Psoas muscle (tissue), 8 donors: ENCODE results near the gene TMEM9. TPM values are rescaled to one million over a fixed set of nuclear protein-coding genes. Genes with fewer than 3 reads are reported as not detected.
A peak's percentile ranks its signal among the peaks of the same experiment; 100 is the strongest.

Source experiments
- ATAC-seq, 4 donors: fragments of 200-7000 bp; cut with Tn5 transposase; one replicate each; pipeline ENCODE4 v1.9.1; 2020; ENCODE audit warnings: moderate library complexity in 3 of 4, mild to moderate bottlenecking in 2 of 4
- DNase-seq, 2 donors: peaks; one replicate each; pipeline ENCODE4 v3.0.0-alpha.2; 2020
- H3K27ac ChIP-seq: fragments of 200-600 bp; one replicate; pipeline ENCODE4 v1.8.0; 2022
- H3K27me3 ChIP-seq, 3 donors: fragments of 200-600 bp in 1 of 3; one replicate each; pipeline versions ENCODE4 v1.6.1 to v1.8.0; 2013 to 2022; ENCODE audit warnings: low read length in 2 of 3, mild to moderate bottlenecking in 2 of 3, moderate library complexity in 1 of 3; ENCODE audit not compliant: insufficient read depth in 3 of 3
- H3K36me3 ChIP-seq, 2 donors: fragments of 200-600 bp in 1 of 2; one replicate each; pipeline versions ENCODE4 v1.6.1 to v1.8.0; 2013 to 2022; ENCODE audit warnings: low read depth in 1 of 2, mild to moderate bottlenecking in 1 of 2, moderate library complexity in 1 of 2; ENCODE audit not compliant: insufficient read depth in 1 of 2
- H3K4me1 ChIP-seq: fragments of 200-600 bp; one replicate; pipeline ENCODE4 v1.8.0; 2022
- H3K4me3 ChIP-seq: fragments of 200-600 bp; one replicate; pipeline ENCODE4 v1.8.0; 2022; ENCODE audit warnings: mild to moderate bottlenecking
- H3K9me3 ChIP-seq: fragments of 200-600 bp; one replicate; pipeline ENCODE4 v1.8.0; 2022
- WGBS, 3 donors: extraction: QIAGEN DNeasy Blood & Tissue Kit; methylation state at CpG; one replicate each; pipeline versions ENCODE4 v1.1.6 to v1.1.7; 2013; 5-methylcytosine and 5-hydroxymethylcytosine counted together
- intact Hi-C, 2 donors: fragments of 100-400 bp; cut with DNase I; formaldehyde crosslinking; loops; one replicate each; pipeline versions ENCODE4 v1.11.0 to v1.14.2; 2022
- long read RNA-seq, 2 donors: library from polyadenylated mRNA; unstranded; transcript quantifications; one replicate each; pipeline ENCODE4 v2.0.0, GENCODE V29; 2021
- polyA plus RNA-seq, 3 donors: library from polyadenylated mRNA; stranded (reverse); fragments of 200-250 nt; gene quantifications; one replicate each; pipeline ENCODE4 v1.2.3, GENCODE V29; 2013
- total RNA-seq, 4 donors: library from RNA; stranded (reverse); fragmentation: NEBNext Ultra II Directional in 2 of 4; extraction: Animal tissue kit (Norgen Biotek cat#: 25700) in 2 of 4; gene quantifications; one replicate each; pipeline versions ENCODE4 v1.2.1 to v1.2.4, GENCODE V29; 2021 to 2023
- TF ChIP-seq, protein P1 (sequence below): fragments of 200-600 bp; IDR thresholded peaks from one replicate; pipeline ENCODE4 v1.8.0; 2022; ENCODE audit warnings: antibody characterized with exemption
- donor health status: healthy with polysubstance abuse.
- donor health status: DM: no; HTN: no; CAD: no; lungs with moderate emphysema.
- donor health status: Bipolar disorder and iron deficiency.
- donor health status: healthy.
- donor health status: DM: yes; HTN: yes; CAD: no.
- donor health status: DM: no; HTN: no; CAD: no.
- donor health status: DM: no; HTN: no; CAD: no.
- donor health status: DM: yes; HTN: yes; CAD: no.

The TMEM9 gene
- total RNA-seq = 10 to 100 TPM; 11.9 to 46.3 (median 32.3) TPM
- 10 to 100 TPM in 2 of 3 donors, 1 to 10 TPM in 1; 7.2 to 23.4 (median 12.9) TPM for polyA plus RNA-seq
- long read RNA-seq, donor 1, transcript TMEM9-204 (6 exons, 1,529 nt) = major isoform, 29 of 44 reads
- long read RNA-seq, donor 1, partial matches to known transcripts = 2 of 44 reads
- long read RNA-seq, donor 1, other reads (novel, unspliced or antisense) = 7 of 44 reads
- long read RNA-seq, donor 2, transcript TMEM9-204 (6 exons, 1,529 nt) = major isoform, 15 of 31 reads
- long read RNA-seq, donor 2, transcript TMEM9-203 (6 exons, 1,564 nt) = minor isoform, 7 of 31 reads
- long read RNA-seq, donor 2, partial matches to known transcripts = 3 of 31 reads
- long read RNA-seq, donor 2, other reads (novel, unspliced or antisense) = 5 of 31 reads

DNA sequence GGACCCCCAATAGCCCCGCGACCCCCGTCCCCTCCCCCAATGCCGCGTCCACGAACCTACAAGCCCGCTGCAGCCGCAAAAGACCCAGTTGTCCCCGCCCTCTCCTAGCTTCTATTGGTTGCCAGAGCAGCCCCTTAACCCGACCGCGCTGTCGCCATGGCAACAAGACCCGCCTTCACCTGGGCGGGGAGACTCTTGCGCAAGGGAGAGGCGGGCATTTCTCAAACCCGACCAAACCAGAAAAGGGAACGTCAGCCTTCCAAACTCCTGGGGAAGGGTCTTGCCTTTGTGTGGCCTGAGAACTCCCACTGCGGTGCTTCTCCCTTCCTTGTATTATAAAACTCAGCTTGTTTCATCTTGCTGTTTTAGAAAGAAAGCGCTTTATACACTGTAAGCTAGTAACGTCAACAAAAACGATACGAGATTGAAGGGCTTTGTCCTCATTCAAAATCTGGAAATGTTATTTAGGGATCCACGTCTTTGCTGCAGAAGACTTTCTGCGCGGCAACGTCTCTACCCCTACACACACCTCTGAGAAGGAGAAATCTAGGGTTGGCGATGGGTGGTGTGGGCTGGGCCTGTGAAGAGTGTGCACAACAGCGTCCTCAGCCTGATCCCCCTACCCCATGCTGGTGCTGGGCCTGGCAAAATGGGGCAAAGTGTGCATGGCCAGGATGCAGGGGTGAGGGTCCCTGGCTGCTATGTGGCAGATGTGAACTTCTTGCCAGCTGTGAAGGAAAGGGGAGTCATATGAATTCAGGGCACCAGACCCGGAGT is at the start of gene TMEM9:
TSS of gene TMEM9 (minus strand) at position 86 of the 777 bp plus-strand sequence. CDS start 551 bp downstream, outside the sequence.
- peaks cover 0 to 26% of the 10 kb centered on the region in 2 donors for H3K36me3 ChIP-seq
- ATAC-seq = peak; percentile 93 to 98 (median 96)
- no peaks in the 10 kb centered on the region for H3K27me3 ChIP-seq
- peak within 1 kb of the TSS; percentile 73 for H3K27ac ChIP-seq
- WGBS, 3 donors = 7 to 9% (median 8%) methylated on average over 27 to 31 of the region's 31 CpGs
- intact Hi-C loops = loop anchor here in 1 of 2 donors (5.0 kb wide), 1 partner anchor 33 kb away; no protein-coding TSS in a partner anchor
- peaks cover 29% of the 10 kb centered on the region for H3K4me1 ChIP-seq
- H3K9me3 ChIP-seq = no peaks in the 10 kb centered on the region
- H3K4me3 ChIP-seq = peak within 1 kb of the TSS; percentile 85
- peak; percentile 96 to 98 for DNase-seq
- TF ChIP-seq, protein P1, sequence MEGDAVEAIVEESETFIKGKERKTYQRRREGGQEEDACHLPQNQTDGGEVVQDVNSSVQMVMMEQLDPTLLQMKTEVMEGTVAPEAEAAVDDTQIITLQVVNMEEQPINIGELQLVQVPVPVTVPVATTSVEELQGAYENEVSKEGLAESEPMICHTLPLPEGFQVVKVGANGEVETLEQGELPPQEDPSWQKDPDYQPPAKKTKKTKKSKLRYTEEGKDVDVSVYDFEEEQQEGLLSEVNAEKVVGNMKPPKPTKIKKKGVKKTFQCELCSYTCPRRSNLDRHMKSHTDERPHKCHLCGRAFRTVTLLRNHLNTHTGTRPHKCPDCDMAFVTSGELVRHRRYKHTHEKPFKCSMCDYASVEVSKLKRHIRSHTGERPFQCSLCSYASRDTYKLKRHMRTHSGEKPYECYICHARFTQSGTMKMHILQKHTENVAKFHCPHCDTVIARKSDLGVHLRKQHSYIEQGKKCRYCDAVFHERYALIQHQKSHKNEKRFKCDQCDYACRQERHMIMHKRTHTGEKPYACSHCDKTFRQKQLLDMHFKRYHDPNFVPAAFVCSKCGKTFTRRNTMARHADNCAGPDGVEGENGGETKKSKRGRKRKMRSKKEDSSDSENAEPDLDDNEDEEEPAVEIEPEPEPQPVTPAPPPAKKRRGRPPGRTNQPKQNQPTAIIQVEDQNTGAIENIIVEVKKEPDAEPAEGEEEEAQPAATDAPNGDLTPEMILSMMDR = no peak

DNA sequence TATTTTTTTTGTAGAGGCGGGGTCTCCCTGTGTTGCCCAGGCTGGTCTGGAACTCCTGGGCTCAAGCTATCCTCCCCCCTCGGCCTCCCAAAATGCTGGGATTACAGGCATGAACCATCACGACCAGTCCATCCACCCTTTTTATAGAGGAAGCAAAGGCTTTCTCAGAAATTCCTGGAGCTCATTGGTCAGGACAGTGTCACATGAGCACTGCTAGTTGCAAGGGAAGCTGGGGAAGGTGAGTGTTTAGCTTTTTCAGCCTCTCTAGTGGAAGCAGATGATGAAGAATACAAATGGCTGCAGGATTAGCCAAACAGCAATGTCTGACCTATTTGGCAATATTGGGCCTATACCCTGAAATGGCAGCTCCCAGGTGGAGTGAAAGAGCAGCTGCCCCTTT is 44.3 kb upstream of the TMEM9 start:
- intact Hi-C loops = no loop called here
- Histone ChIP-seq H3K4me3 (no peak overlapping the region), H3K27me3 (no peaks in the 10 kb centered on the region), H3K36me3 (peaks cover 0 to 67% of the 10 kb centered on the region in 2 donors), H3K9me3 (no peaks in the 10 kb centered on the region), H3K4me1 (no peaks in the 10 kb centered on the region), H3K27ac (no peak overlapping the region)
- 91 to 97% (median 94%) methylated on average over 3 of the region's 3 CpGs for WGBS, 3 donors
- TF ChIP-seq, protein P1 = no peak
- DNase-seq = no peak
- ATAC-seq = no peak

DNA sequence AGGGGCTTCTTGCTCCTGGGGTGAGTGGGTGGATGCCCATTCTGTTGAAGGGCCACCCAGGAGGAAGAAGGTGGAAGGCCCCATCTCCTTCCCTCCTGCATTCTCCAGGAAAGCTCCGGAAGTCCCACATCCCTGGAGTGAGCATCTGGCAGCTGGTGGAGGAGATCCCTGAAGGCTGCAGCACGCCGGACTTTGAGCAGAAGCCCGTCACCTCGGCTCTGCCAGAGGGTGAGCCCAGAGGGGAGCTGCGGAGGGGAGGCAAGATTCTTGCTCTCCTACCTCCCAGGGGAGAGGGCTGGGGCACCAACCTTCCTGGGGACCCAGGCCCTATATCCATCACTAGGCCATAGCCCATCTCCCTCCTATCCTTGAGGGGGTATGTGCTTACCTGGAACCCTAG is 39.8 kb upstream of the TMEM9 start:
- intact Hi-C loops = no loop called here
- no peak for ATAC-seq
- H3K36me3 ChIP-seq = peaks cover 0 to 26% of the 10 kb centered on the region in 2 donors
- no peak overlapping the region for H3K4me3 ChIP-seq
- TF ChIP-seq, protein P1 = no peak
- no peak overlapping the region for H3K27ac ChIP-seq
- no peaks in the 10 kb centered on the region for H3K9me3 ChIP-seq
- H3K27me3 ChIP-seq = no peaks in the 10 kb centered on the region
- no peaks in the 10 kb centered on the region for H3K4me1 ChIP-seq
- DNase-seq = no peak
- 77 to 79% (median 79%) methylated on average over 6 of the region's 6 CpGs for WGBS, 3 donors

DNA sequence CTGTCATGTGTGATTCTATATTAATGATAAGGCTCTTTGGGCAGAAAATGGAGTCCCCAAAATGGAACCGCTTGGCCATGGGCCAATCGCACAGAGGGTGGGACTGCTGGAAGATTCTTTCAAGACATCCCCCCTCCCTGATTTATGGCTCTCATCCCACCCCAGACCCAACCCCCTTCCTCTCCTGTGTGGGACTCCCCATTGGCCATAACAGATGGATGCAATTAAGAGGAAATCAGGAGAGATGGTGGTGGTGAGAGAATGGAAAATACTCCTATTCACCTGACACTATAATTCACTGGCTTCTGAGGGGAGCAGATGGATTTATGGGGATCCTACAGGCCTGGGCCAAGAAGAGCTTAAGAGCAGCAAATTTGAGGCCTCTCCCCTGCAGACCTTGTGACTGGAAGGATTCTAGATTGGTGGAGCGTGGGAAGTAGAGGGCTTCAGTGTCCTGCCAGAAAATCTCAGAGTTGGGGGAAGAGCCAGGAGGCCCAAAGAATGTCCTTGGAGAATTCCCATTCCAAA is 38.1 kb upstream of the TMEM9 start:
- peak overlapping the region; percentile 86 for H3K27ac ChIP-seq
- 51 to 73% (median 55%) methylated on average over 3 of the region's 3 CpGs for WGBS, 3 donors

More for the DNA sequence above, 38.1 kb upstream of the TMEM9 start:
- no peaks in the 10 kb centered on the region for H3K4me1 ChIP-seq
- intact Hi-C loops = no loop called here
- no peaks in the 10 kb centered on the region for H3K27me3 ChIP-seq
- DNase-seq (no peak), ATAC-seq (peak; percentile 0 to 51 (median 26))
- peaks cover 0 to 17% of the 10 kb centered on the region in 2 donors for H3K36me3 ChIP-seq
- H3K9me3 ChIP-seq = no peaks in the 10 kb centered on the region
- TF ChIP-seq, protein P1 = no peak
- peak overlapping the region; percentile 69 for H3K4me3 ChIP-seq
